ENCODE measurements around the gene NTM. TPM values are rescaled to one million over a fixed set of nuclear protein-coding genes. Genes with fewer than 3 reads are reported as not detected.

Gene NTM
- total RNA-seq, 1 donor from 2014 or later: 10.8 TPM

DNA sequence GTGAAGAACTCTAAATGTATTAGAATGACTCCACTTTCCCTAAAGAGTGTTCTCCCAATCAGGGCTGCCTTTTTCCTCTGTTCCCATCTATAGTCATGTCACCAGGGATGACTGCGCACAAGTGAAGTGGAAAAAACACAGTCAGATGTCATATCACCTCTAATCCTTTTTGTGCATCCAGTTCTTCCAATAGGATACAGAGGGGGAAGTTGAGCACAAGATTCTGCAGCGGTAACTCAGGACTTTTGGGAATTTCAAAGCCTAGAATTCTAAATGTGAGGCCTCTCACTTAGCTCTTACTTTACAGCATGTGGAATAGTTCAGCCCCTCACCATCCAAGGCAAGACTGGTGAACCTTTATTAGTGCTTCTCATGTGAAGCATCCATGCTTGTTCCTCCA lies 602.6 kb downstream of the NTM start:
- DNase-seq: no peak

DNA sequence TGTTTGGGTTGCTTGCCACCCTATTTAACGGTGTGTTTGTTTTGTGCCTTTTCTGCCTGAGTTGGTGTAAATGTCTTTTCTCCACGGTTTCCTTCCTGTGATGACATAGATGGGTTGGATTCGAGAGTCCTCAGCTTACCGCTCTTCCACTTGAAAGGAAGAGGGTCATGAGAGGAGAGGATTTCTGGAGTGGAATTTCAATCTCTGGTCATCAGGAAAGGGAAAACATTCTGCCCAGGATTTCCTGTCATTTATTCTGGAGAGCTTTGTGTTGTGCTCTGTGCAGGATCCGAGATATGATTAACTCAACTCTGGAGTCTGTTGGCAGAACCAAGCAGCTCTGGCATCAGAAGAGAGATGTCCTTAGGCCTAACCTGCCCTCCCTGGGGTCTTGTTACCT lies 605.2 kb downstream of the NTM start:
- DNase-seq: no peak

DNA sequence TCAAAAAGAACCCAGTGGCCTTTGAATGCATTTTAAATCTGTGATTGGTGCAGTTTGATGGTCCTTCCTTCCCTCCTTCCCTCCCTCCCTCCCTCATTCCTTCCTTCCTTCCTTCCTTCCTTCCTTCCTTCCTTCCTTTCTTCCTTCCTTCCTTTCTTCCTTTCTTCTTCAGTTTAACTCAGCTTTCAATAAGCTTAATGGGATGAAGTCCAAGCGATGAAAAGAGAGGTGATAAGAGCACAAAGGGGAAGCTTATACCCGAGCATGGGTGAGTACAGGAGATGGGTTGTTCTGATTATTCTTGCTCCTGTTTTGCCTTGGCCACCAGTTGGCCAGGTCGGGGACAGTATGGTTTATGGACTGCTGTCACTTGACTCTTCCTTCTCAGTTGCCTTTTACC lies 605.6 kb downstream of the NTM start:
- DNase-seq: no peak

DNA sequence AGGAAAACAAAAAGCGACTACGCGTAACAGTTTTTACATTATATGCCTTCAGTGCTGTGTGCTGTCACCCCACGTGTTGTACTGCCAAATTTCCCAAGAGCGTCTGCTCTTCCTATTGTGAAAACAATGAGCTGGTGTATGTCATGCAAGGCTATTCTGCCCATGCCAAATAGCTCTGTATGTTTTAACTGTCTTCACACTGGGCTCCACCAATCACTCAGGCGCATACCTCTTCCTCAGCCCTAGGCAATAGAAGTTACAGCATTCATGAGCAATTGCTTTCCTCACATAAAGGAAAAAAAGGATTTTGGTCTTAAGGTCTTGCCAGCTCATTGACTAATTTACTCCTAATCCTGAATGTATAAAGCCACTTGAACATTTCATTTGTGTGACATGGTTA lies 606.8 kb downstream of the NTM start:
- DNase-seq: no peak

DNA sequence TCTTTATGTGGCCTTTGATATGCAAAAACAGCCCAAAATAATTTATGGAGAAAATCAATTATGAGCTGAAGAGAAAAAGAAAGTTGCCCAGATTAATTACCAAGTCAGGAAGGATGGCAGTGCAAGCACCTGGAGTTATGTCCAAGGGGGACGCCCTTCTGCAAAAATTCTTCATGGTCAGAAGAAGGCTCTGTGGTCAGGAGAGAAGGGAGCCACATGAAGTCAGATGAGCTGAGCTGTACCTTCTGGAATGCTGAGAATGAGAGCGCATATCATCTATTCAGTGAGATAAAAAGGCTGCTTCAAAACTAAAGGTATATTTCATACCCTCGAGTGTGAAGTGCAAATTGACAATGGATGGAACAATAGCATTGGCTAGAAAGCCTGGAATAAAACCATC lies 607.4 kb downstream of the NTM start:
- DNase-seq: no peak

DNA sequence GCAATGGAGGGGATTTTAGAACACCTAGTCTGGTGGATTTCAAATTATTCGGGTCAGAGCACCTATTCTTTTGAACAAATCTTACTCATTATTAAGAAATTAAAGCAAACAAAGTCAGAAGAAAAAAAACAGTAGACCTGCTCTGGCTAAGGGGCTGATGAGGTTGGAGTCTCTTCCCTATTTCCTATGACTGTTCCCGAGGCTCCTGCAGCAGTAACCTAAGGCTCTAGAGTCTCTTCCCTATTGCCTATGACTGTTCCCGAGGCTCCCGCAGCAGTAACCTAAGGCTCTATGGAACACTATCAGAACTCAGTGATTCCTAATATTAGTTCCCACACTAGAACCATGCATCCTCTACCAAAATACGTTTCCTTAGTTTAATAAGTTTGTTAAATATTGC lies 607.9 kb downstream of the NTM start:
- no peak for DNase-seq

DNA sequence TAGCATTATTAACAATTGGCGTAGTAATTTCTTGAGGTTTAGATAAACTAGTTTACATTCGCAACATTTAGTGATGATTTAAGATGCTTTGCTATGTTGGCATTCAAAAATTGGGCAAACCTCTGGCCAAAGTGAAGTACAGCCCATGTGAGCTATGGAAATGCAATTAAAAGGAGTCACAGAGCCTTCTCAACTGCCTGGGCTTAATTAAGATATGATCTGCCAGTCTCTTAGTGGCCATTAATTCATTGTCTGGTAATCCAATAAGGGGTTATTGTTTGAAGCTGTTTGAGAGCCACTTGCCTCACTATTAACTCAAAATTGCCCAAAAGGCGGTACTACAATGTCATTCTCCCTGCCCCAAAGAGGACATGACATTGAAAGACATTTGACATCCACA lies 608.9 kb downstream of the NTM start:
- DNase-seq: no peak

DNA sequence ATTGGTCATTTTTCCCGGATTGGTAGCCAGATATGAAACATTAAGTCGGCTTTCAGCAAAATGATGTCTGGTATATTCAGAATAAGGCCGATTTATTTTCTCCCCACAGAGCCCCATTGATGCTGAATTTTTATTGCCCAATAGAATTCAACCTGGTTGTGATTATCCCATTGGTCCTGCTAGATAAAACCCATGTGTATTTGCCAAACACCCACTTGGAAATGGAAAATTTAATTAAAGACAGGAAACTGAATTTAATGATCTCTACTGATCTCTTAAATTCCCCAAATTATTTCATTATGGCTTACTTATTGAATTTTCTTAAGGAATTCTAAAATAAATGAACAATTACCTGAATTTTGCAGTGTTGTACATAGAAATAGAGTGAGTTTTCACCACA lies 609.8 kb downstream of the NTM start:
- DNase-seq: no peak

DNA sequence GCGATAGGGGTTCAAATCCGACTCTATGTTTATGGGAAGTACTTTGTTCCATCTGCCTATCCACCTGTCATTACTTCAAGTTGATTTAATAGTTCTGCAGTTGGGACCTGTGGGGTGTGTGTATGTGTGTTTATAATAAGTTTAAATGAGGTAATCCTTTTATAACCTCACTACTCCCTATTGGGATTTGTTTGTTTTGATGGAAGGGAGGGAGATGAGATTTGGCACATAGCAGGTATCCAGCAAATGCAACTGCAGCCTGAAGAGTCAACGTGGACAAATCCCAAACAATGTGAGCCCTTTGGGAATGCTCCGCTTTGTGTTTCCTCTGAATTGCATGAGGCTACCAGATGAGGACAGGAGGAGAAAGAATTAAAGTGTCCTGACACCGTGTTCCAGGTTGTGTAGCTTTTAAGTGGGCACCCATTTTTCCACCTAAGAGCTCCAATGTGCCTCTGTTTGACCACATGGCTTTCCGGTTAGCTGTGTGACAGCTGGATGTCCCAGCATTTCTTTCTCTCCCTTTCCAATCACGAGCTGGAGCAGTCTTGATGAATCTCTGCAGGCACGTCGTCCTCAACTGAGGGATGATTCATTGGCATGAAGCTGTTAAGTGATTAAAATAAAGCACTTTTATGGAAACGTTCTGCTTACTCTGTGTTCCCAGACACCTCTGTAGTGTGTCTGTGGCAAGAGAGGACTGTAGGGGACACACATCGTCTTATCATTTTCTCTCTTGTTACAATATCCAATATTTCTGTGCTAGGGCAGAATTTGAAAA lies 610.7 kb downstream of the NTM start:
- DNase-seq: no peak

DNA sequence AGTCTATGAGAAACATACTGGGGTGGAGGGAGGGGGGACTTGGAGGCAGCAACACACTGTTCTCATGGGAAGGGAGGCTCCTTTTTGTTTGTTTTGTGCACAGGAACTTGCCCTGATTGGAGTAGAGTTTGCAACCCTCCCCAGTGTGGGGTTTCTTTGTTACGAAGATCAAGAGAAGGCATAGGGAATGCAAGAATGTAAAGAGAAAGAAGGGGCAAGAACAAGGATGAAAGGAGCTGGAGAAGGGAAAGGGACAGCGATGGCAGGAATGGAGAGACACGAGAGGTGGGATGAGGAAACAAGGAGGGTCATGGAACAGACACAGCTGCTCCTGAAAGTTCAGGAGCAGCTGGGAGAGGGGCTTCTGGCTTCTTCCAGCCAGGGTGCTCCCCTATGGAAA lies 611.7 kb downstream of the NTM start:
- DNase-seq: no peak

DNA sequence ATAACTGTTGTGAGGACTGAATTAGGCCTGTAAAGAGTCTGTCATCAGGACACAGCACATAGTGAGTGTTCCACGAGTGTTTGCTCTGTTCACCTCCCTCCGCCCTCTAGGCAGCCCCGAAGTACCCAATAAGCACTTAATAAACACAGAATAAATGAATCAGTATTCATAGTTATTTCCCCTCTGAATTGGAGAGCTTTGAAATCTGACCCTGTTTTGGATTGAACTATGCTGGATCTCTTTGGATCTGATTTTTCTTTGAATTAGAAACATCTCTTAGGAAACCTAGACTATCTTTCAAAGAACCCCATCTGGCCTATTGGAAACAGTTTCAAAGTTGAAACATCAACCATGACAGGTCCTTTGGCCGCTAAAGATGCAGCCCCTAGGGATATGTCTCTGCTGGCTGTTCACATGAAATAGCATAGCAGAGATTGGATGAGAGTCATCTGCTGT lies 615.5 kb downstream of the NTM start:
- peak; percentile 78 for DNase-seq

DNA sequence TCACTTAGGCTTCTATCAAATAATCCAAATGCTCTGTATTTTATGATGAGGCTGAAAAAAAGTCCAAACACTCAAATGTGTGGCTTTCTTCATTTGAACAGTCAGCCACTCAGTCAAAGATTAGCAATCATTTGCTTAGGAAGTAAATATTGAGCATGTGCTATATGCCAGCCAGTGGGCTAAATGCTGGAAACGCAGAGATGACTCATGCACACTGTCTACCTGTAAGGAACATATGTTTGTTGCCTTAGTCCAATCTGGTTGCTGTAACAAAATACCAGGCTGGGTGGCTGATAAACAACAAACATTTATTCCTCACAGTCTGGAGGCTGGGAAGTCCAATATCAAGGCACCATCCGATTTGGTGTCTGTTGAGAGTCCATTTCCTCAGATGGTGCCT lies 617.3 kb downstream of the NTM start:
- no peak for DNase-seq

DNA sequence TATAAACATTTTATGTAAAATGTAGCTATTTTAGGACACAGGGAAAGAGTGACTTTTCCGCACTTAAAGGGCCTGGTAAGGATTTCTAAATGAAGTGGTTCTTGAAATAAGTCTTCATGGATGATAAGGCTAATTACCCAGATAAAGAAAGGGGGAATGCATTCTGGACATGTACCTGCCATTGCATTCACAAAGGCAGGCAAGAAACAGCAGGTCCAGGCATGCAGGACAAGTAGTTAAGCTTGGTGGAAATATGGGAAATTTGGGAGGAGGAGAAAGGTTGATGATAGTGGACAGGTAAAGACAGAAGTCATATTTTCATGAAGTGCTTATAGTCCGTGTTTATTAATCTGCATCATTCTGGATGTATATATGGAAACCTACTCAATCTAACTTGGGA lies 621.2 kb downstream of the NTM start:
- no peak for DNase-seq

DNA sequence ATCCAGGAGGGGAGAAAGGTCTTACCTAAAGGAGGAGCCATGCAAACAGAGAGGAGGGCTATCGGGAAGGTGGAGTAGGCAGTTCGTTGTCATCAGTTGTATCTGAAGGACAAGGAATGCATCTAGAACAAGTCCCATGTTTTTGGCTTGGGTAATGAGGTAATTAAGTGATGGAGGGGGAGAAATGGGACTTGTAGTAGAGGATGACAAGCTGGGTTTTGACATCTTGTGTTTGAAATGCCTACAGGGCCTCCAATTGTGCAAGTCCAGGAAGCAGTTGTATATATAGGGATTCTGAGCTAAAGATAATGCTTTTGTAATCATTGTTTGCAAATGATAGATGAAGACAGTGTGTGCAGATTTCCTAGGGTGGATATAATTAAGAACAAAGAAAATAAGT lies 622.8 kb downstream of the NTM start:
- DNase-seq: no peak

DNA sequence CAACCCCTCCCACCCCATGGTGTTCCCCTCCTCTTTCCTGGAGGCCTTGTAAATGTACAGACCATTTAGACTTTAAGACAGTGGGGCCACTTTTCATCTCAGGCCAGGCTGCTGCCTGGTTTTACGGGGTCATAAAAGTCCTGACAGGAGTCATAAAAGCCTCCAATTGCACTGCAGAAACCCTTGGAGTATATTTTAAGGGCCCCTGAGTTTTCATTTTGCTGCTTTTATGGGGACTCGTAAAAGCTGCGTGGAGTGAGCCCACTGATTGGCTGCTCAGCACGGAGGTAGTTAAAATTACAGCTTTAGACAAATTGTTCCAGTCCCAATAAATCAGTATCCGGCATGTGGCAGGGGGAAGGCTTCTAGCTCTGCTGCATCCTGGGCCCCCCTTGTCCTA lies 627.6 kb downstream of the NTM start:
- DNase-seq: no peak

DNA sequence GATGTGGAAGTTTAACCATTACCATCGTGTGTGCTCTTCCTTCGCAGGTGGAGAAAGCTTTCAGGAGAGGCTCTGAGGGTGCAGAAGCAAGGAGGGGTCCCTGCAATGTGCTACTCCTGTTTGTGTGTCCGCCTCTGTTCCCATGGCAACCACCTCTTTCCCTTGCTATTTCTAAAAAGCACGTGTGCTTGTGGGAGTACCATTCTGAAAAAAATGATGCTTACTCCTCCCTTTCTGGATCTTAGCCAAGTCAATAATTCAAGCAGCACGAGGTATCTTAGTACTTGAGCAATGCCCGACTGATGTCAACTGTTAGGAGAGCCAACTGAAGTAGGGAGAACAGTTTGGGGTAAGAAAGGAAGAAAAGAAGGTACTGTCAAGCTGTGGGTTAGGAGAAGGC lies 628.7 kb downstream of the NTM start:
- no peak for DNase-seq

DNA sequence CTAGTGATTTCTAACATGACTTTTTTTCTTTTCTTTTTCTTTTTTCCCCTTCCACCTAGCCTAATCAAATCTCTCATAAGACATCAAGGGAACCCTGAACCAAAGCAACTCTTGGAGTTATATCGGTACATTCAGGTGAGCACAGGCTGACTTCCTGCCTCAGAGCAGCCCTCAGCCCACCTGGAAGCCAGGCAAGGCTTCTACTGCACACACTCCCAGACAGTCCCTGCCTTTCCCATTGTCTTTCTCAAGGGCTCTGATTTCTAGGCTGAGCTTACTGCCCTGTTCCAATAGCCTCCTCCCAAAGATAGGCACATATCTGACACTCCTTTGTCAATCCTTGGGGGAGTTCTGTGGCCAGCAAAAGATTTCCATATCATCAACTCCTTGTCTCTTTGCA lies 629.5 kb downstream of the NTM start:
- no peak for DNase-seq

DNA sequence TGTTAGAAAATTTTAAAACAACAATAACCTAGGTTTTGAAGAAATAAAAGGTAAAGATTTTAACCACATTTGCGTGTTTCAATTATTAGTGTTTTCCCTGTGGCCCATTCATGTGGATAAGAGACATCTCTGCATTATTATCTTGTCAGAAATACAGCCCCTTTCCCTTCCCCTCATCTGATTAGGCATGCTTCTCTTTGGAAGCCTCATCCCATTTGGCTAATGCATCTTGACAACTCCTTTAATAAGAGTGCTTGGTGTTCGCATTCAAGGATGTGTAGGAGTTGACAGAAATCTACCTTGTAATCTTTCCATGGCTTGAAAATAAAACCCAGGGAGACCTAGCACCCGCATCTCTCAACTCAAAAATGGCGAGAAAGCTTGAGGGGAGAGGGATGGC lies 635.5 kb downstream of the NTM start:
- DNase-seq: no peak

DNA sequence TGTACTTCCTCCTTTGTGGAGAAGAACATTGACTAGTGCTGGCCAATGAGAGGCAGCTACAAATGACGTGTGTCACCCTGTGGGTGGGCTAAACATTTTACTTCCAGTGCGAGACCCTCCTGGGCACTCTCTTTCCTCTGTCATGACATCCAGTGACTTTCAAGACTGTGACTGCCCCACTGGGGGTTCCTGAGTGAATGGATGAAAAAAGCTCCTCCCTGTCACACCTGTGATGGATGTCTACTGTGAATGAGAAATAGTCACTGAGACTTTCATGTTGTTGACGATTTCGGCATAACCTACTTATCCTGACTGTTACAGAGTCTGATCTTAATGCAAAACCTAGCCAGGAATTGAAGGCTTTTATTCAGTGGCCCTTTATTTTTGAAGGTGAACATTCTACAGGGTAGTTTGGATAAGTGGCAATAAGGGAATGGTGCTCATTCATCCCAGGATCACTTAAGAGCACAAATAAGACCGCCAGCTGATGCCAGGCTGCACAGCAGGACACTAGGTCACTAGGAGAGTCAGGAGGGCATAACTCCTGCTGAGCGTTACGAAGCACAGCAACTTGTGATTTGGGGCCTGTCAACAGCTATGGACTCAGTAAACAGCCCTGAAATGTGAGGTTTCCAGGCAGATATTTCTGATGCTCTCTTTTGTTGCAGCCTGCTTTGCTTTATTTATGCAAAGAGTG lies 636.6 kb downstream of the NTM start:
- no peak for DNase-seq

DNA sequence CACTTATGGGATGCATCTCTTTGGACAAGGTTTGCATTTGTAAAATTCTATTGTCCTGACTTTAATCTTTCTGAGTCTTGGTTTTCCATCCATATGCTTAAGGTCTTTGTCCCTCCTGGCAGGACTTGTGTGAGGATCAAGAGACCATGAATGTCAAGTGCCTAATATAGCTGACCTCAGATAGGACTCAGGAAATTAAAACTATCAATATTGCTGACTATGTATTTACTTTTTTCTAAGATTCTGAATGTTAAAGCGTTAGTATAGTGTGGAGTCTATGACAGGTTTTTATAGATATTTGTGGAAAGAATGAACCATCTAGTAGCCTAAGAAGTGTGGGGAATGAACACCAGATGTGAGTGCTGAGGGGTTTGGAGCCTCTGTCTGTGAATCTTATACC lies 637.8 kb downstream of the NTM start:
- DNase-seq: no peak

DNA sequence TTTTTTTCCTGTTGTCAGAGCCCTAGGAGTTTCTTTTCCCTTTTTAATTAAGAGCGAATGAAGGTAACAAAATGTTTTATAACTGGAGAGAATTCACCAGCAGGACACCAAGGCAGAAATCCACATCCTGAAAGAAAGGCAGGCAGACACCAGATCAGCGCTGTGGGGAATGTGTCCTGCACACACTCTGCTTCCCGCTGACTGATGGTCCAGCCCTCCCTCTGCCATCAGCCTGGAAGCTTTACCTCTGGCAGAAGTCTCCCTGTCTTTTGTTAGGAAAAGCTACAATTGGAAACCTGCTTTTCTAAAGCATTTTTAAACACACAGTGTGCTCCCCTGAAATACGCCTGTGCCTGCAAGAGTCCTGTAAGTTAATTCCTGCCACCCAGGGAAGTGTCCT lies 638.5 kb downstream of the NTM start:
- DNase-seq: no peak

DNA sequence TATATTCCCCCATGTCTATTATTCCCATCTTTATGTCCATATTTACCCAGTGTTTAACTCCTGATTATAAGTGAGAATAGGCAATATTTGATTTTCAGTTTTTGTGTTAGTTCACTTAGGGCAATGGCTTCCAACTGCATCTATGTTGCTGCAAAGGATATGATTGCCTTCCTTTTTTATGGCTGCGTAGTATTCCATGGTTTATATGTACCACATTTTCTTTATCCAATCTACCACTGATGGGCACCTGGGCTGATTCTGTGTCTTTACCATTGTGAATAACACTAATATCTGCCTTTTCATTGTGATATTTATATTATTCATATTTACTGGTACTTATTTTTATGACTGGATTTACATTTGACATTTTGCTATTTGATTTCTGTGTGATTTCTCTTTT lies 649.6 kb downstream of the NTM start:
- DNase-seq: no peak

DNA sequence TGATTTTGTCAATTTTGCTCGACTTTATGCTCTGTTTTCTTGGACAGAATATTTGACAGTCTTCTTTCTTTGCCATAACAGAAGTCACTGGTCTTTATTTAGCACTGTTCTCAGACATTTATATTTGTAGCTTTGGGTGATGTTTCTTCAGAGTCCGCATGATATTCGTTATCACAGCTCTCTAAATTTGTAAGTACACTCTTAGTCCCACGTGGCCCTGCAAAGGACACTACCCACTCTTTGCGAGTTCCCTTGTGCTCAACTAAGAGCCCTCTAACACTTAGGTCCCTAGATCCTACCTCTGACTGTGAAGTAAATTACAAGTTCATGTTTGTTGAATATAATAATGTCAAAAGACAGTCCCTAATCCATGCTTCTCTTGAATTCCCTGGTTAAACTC lies 651.9 kb downstream of the NTM start:
- DNase-seq: no peak

All from skin of body (tissue), 2 donors.